Gastroesophageal sphincter (tissue), 4 donors: ENCODE data around the gene PTCD3. TPM values are rescaled to one million over a fixed set of nuclear protein-coding genes. Genes with fewer than 3 reads are reported as not detected.

Experiments used
- ATAC-seq: fragments of 150-250 bp; one replicate; pipeline ENCODE4 v1.9.1; 2016; ENCODE audit warnings: mild to moderate bottlenecking, moderate library complexity
- H3K27ac ChIP-seq, 4 donors: fragments of 200-600 bp; sonication (generic) in 3 of 4; 1 replicate in 3 of 4; 2 replicates in 1 of 4; pipeline ENCODE4 v1.5.1; 2016 to 2019
- H3K27me3 ChIP-seq: fragments of 200-600 bp; sonication (generic); one replicate; pipeline ENCODE4 v1.5.1; 2019
- H3K36me3 ChIP-seq, 2 donors: fragments of 200-600 bp; sonication (generic); one replicate each; pipeline ENCODE4 v1.5.1; 2019; ENCODE audit warnings: control low read depth in 1 of 2
- H3K4me1 ChIP-seq, 3 donors: fragments of 200-600 bp; sonication (generic); 1 replicate in 2 of 3; 2 replicates in 1 of 3; pipeline ENCODE4 v1.5.1; 2016 to 2019; ENCODE audit warnings: control low read depth in 2 of 3
- H3K4me3 ChIP-seq, 2 donors: fragments of 200-600 bp; sonication (generic); one replicate each; pipeline ENCODE4 v1.5.1; 2019; ENCODE audit warnings: mild to moderate bottlenecking in 1 of 2, moderate library complexity in 1 of 2
- H3K9me3 ChIP-seq, 3 donors: fragments of 200-600 bp; sonication (generic); one replicate each; pipeline ENCODE4 v1.5.1; 2017 to 2019; ENCODE audit warnings: control low read depth in 2 of 3
- EP300 ChIP-seq: sonication (generic); formaldehyde crosslinking; IDR thresholded peaks from one replicate; pipeline ENCODE4 v1.6.1; 2017; ENCODE audit warnings: antibody characterized with exemption, mild to moderate bottlenecking
- POLR2A ChIP-seq, 2 donors: fragments of 450-650 bp; IDR thresholded peaks; one replicate each; pipeline ENCODE4 v1.6.1; 2017; ENCODE audit warnings: antibody characterized with exemption in 2 of 2, mild to moderate bottlenecking in 2 of 2, moderate library complexity in 1 of 2
- POLR2AphosphoS5 ChIP-seq: sonication (generic); formaldehyde crosslinking; IDR thresholded peaks from one replicate; pipeline ENCODE4 v1.6.1; 2017; ENCODE audit warnings: antibody characterized with exemption
- WGBS, 2 donors: methylation state at CpG; one replicate each; pipeline ENCODE4 v1.1.5; 2018; ENCODE audit warnings: low coverage in 1 of 2; 5-methylcytosine and 5-hydroxymethylcytosine counted together
- total RNA-seq, 4 donors: library from RNA; depleted of rRNA; stranded (reverse); fragments of >200 nt; gene quantifications; one replicate each; pipeline ENCODE4 v1.1.0, GENCODE V29; 2016
- TF ChIP-seq, protein P1 (sequence below), 4 experiments: fragments of 200-600 bp in 2 of 4; fragments of 450-650 bp in 2 of 4; sonication (generic) in 1 of 4; IDR thresholded peaks; one replicate each; pipeline ENCODE4 v1.5.1; 2017 to 2019; ENCODE audit warnings: antibody characterized with exemption in 4 of 4, mild to moderate bottlenecking in 2 of 4, moderate library complexity in 2 of 4

Gene PTCD3
- 10 to 100 TPM; 34.7 to 85.1 (median 58.5) TPM for total RNA-seq

GRCh38 chr2:86105969-86106945 is at the start of gene PTCD3:
TSS of gene PTCD3 (plus strand) at chr2:86106235. CDS start at chr2:86106248, 13 bp downstream.
- TF ChIP-seq EP300 (no peak), POLR2A (IDR thresholded peaks at IDR 0.05) (peak; percentile 35 to 60), POLR2AphosphoS5 (peak; percentile 90)
- TF ChIP-seq, protein P1, sequence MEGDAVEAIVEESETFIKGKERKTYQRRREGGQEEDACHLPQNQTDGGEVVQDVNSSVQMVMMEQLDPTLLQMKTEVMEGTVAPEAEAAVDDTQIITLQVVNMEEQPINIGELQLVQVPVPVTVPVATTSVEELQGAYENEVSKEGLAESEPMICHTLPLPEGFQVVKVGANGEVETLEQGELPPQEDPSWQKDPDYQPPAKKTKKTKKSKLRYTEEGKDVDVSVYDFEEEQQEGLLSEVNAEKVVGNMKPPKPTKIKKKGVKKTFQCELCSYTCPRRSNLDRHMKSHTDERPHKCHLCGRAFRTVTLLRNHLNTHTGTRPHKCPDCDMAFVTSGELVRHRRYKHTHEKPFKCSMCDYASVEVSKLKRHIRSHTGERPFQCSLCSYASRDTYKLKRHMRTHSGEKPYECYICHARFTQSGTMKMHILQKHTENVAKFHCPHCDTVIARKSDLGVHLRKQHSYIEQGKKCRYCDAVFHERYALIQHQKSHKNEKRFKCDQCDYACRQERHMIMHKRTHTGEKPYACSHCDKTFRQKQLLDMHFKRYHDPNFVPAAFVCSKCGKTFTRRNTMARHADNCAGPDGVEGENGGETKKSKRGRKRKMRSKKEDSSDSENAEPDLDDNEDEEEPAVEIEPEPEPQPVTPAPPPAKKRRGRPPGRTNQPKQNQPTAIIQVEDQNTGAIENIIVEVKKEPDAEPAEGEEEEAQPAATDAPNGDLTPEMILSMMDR (IDR thresholded peaks at IDR 0.05) = no peak
- H3K9me3 ChIP-seq = no peaks in the 10 kb centered on the region
- ATAC-seq = peak; percentile 96
- no peaks in the 10 kb centered on the region for H3K27me3 ChIP-seq
- peaks cover 0 to 38% of the 10 kb centered on the region in 2 donors for H3K36me3 ChIP-seq
- H3K4me3 ChIP-seq = peak within 1 kb of the TSS; percentile 82 to 100
- peak within 1 kb of the TSS; percentile 36 to 87 (median 84) for H3K27ac ChIP-seq
- peaks cover 13 to 49% (median 15%) of the 10 kb centered on the region in 3 donors for H3K4me1 ChIP-seq
- WGBS, 2 donors = 0 to 1% methylated on average over 10 to 21 of the region's 44 CpGs

DNA sequence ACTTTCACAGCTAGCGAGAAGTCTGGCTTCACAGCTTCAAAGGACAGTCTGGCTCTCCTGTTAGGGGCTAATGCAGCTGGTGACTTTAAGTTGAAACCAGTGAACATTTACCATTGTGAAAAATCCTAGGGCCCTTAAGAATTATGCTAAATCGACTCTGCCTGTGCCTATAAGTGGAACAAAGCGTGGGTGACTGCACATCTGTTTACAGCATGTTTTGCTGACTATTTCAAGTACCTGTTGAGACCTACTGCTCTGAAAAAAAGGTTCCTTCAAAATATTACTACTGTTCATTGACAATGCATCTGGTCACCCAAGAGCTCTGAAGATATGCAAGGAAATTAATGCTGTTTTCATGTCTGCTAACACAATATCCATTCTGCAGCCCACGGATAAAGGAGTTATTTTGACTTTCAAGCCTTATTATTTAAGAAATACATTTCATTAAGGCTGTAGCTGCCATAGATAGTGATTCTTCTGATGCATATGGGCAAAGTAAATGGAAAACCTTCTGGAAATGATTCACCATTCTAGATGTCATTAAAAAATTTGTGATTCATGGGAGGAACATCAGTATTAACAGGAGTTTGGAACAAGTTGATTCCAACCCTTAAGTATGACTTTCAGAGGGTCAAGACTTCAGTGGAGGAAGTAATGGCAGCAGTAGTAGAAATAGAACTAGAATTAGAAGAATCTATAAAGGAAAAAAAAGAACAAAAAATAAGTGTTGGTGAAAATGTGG is 49.3 kb upstream of the PTCD3 start:
- H3K9me3 ChIP-seq = no peaks in the 10 kb centered on the region
- WGBS, 2 donors = 92 to 97% methylated on average over 4 of the region's 4 CpGs
- peaks cover 3 to 79% of the 10 kb centered on the region in 2 donors for H3K36me3 ChIP-seq
- no peak overlapping the region for H3K4me3 ChIP-seq
- TF ChIP-seq POLR2AphosphoS5 = no peak
- TF ChIP-seq, protein P1 (IDR thresholded peaks at IDR 0.05) = no peak
- TF ChIP-seq EP300 = no peak
- no peak for TF ChIP-seq POLR2A (IDR thresholded peaks at IDR 0.05)
- ATAC-seq = no peak
- H3K27ac ChIP-seq = no peak overlapping the region
- no peaks in the 10 kb centered on the region for H3K4me1 ChIP-seq
- no peaks in the 10 kb centered on the region for H3K27me3 ChIP-seq

GRCh38 chr2:86062043-86062442 is 44.0 kb upstream of the PTCD3 start:
- 46 to 80% methylated on average over 1 to 2 of the region's 2 CpGs for WGBS, 2 donors
- Histone ChIP-seq H3K27me3 (no peaks in the 10 kb centered on the region), H3K27ac (no peak overlapping the region), H3K9me3 (no peaks in the 10 kb centered on the region), H3K4me1 (peaks cover 0 to 10% (median 0%) of the 10 kb centered on the region in 3 donors), H3K4me3 (no peak overlapping the region), H3K36me3 (peaks cover 0 to 78% of the 10 kb centered on the region in 2 donors)
- TF ChIP-seq POLR2AphosphoS5 (no peak), EP300 (no peak), POLR2A (IDR thresholded peaks at IDR 0.05) (no peak)
- TF ChIP-seq, protein P1 (IDR thresholded peaks at IDR 0.05) = no peak
- ATAC-seq = no peak

- no peak overlapping the region for H3K27ac ChIP-seq
- ATAC-seq = no peak
- H3K4me1 ChIP-seq = peaks cover 0 to 21% (median 0%) of the 10 kb centered on the region in 3 donors
- 75 to 100% methylated on average over 2 of the region's 2 CpGs for WGBS, 2 donors
- TF ChIP-seq EP300 (no peak), POLR2A (IDR thresholded peaks at IDR 0.05) (no peak), POLR2AphosphoS5 (no peak)
- TF ChIP-seq, protein P1 (IDR thresholded peaks at IDR 0.05) = no peak
- H3K36me3 ChIP-seq = peaks cover 0 to 83% of the 10 kb centered on the region in 2 donors
- H3K9me3 ChIP-seq = no peaks in the 10 kb centered on the region
- H3K4me3 ChIP-seq = no peak overlapping the region
- H3K27me3 ChIP-seq = no peaks in the 10 kb centered on the region
These were observed 42.0 kb upstream of the PTCD3 start for GRCh38 chr2:86064006-86064405.
